Measurements from ENCODE around the gene SORCS2. TPM values are rescaled to one million over a fixed set of nuclear protein-coding genes. Genes with fewer than 3 reads are reported as not detected.

The SORCS2 gene
- total RNA-seq, 5 donors from 2014 or later (not counting 1 experiment from before 2014, with no cell fraction given), result 0.22 TPM; not detected in 4

DNA sequence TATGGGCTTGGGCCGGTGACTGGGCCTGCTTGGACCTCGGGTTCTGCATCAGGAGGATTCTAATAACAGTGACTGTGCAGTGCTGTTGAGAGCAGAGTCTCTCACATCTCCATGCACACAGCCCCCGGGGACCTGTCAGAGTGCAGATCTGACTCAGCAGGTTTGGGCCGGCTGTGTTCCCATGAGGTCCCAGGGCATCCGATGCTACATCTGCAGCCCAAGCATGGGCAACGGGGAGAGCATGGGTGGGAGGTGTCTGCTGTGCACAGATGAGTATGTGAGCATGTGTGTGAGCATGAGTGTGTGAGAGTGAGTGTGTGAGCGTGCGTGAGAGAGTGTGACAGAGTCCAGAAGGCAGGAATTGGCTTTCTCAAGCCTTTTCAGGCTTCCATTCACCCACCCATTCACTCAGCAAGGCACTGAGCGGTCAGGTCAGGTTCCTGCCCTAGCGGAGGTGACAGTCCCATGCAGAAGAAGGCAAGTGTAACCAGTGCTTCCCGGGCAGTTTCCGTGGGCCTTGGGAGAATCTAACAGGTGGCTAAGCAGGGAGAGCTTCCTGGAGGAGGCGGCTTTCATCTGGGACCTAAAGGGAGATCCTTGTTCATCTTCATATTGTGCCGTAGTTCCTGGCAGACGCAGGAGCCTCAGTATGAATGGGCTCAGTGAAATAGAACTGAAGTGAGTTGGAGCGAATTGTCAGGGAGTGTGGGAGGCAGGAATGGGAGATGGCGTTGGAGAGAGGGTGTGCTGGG is 62.6 kb downstream of the SORCS2 start:
- Mint-ChIP-seq H3K36me3 (no peaks in the 10 kb centered on the region), H3K4me3 (no peak overlapping the region), H3K9me3 (no peaks in the 10 kb centered on the region), H3K27ac (no peak overlapping the region), H3K27me3 (peaks cover 12 to 19% of the 10 kb centered on the region in 2 donors), H3K4me1 (no peaks in the 10 kb centered on the region)
- ChIA-PET CTCF (no interaction called here), POLR2A (no interaction called here)
- 86% methylated on average over 13 of the region's 17 CpGs for WGBS (ENCODE audit: insufficient coverage)
- Histone ChIP-seq H3K27ac (ENCODE audit: low read length) (no peak overlapping the region), H3K9me3 (no peaks in the 10 kb centered on the region), H3K36me3 (ENCODE audit: control insufficient read depth in 2 of 2, extremely low read depth in 1 of 2, insufficient read depth in 1 of 2, low read length in 1 of 2) (no peaks in the 10 kb centered on the region), H3K27me3 (replicated peaks in 1 of 2; ENCODE audit: control insufficient read depth in 2 of 2, extremely low read depth in 1 of 2, insufficient read depth in 2 of 2, low read length in 1 of 2) (peaks cover 0 to 35% of the 10 kb centered on the region in 2 experiments), H3K4me3 (ENCODE audit: control insufficient read depth in 1 of 2, extremely low read depth in 1 of 2, low read length in 1 of 2) (no peak overlapping the region), H3K4me1 (ENCODE audit: control insufficient read depth in 1 of 2, extremely low read depth in 1 of 2, insufficient read depth in 2 of 2, low read length in 2 of 2) (no peaks in the 10 kb centered on the region)
- ATAC-seq (replicated peaks in 1 of 4) (no peak), DNase-seq (no peak)

DNA sequence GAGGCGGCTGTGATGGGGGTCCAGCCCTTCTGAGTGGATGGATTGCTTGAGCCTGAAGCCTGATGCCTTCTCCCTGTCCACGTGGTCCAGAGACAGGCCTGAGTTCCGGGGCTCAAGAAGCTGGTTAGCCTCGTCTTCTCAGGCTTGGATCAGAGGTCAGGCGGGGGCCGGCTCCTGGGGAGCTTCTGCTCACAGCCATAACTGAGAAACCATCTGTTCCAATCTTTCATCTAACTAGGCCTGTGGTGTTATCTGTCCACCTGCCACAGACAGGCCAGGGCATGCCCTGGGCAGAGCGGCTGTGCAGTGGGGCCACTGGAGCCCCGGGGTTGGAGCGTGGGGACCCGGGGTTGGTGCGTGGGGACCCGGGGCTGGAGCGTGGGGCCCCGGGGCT is 63.1 kb downstream of the SORCS2 start:
- DNase-seq (no peak), ATAC-seq (replicated peaks in 1 of 4) (no peak)
- Histone ChIP-seq H3K36me3 (ENCODE audit: control insufficient read depth in 2 of 2, extremely low read depth in 1 of 2, insufficient read depth in 1 of 2, low read length in 1 of 2) (no peaks in the 10 kb centered on the region), H3K4me3 (ENCODE audit: control insufficient read depth in 1 of 2, extremely low read depth in 1 of 2, low read length in 1 of 2) (no peak overlapping the region), H3K4me1 (ENCODE audit: control insufficient read depth in 1 of 2, extremely low read depth in 1 of 2, insufficient read depth in 2 of 2, low read length in 2 of 2) (no peaks in the 10 kb centered on the region), H3K9me3 (no peaks in the 10 kb centered on the region), H3K27ac (ENCODE audit: low read length) (no peak overlapping the region), H3K27me3 (replicated peaks in 1 of 2; ENCODE audit: control insufficient read depth in 2 of 2, extremely low read depth in 1 of 2, insufficient read depth in 2 of 2, low read length in 1 of 2) (peaks cover 0 to 38% of the 10 kb centered on the region in 2 experiments)
- ChIA-PET POLR2A (no interaction called here), CTCF (no interaction called here)
- H3K4me1 Mint-ChIP-seq, result no peaks in the 10 kb centered on the region
- no peaks in the 10 kb centered on the region for H3K9me3 Mint-ChIP-seq
- 81% methylated on average over 14 of the region's 14 CpGs for WGBS (ENCODE audit: insufficient coverage)
- H3K36me3 Mint-ChIP-seq, result no peaks in the 10 kb centered on the region
- no peak overlapping the region for H3K27ac Mint-ChIP-seq
- peaks cover 12 to 18% of the 10 kb centered on the region in 2 donors for H3K27me3 Mint-ChIP-seq
- H3K4me3 Mint-ChIP-seq, result no peak overlapping the region

DNA sequence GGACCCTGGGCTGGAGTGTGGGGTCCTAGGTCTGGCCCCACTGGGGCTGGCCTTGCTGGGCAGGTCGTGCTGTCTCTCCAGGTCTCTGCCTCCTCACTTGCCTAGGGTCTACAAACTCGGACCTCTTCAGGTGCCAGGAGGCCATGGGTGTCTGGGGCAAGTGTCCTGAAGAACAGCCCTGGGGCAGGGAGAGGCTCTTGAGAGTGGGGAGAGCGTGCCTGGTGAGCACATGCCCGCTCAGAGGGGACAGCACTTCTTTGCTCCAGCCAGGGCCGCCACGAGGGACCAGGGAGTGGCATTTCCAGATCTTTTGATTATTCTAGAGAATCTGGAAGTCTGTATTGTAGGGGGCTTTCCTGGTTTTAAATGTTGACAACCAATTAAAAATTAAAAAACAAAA is 63.7 kb downstream of the SORCS2 start:
- no CpG with 5 or more reads among the region's 6 CpGs for WGBS (ENCODE audit: insufficient coverage)
- Mint-ChIP-seq H3K36me3 (no peaks in the 10 kb centered on the region), H3K9me3 (no peaks in the 10 kb centered on the region), H3K4me3 (no peak overlapping the region), H3K27ac (no peak overlapping the region), H3K27me3 (peaks cover 11 to 15% of the 10 kb centered on the region in 2 donors), H3K4me1 (no peaks in the 10 kb centered on the region)
- no peak for ATAC-seq (replicated peaks in 1 of 4)
- ChIA-PET CTCF (no interaction called here), POLR2A (no interaction called here)
- no peaks in the 10 kb centered on the region for H3K4me1 ChIP-seq (ENCODE audit: control insufficient read depth in 1 of 2, extremely low read depth in 1 of 2, insufficient read depth in 2 of 2, low read length in 2 of 2)
- DNase-seq, result no peak
- no peaks in the 10 kb centered on the region for H3K9me3 ChIP-seq
- no peak overlapping the region for H3K4me3 ChIP-seq (ENCODE audit: control insufficient read depth in 1 of 2, extremely low read depth in 1 of 2, low read length in 1 of 2)
- no peak overlapping the region for H3K27ac ChIP-seq (ENCODE audit: low read length)
- H3K27me3 ChIP-seq (replicated peaks in 1 of 2; ENCODE audit: control insufficient read depth in 2 of 2, extremely low read depth in 1 of 2, insufficient read depth in 2 of 2, low read length in 1 of 2), result peaks cover 0 to 38% of the 10 kb centered on the region in 2 experiments
- no peaks in the 10 kb centered on the region for H3K36me3 ChIP-seq (ENCODE audit: control insufficient read depth in 2 of 2, extremely low read depth in 1 of 2, insufficient read depth in 1 of 2, low read length in 1 of 2)

DNA sequence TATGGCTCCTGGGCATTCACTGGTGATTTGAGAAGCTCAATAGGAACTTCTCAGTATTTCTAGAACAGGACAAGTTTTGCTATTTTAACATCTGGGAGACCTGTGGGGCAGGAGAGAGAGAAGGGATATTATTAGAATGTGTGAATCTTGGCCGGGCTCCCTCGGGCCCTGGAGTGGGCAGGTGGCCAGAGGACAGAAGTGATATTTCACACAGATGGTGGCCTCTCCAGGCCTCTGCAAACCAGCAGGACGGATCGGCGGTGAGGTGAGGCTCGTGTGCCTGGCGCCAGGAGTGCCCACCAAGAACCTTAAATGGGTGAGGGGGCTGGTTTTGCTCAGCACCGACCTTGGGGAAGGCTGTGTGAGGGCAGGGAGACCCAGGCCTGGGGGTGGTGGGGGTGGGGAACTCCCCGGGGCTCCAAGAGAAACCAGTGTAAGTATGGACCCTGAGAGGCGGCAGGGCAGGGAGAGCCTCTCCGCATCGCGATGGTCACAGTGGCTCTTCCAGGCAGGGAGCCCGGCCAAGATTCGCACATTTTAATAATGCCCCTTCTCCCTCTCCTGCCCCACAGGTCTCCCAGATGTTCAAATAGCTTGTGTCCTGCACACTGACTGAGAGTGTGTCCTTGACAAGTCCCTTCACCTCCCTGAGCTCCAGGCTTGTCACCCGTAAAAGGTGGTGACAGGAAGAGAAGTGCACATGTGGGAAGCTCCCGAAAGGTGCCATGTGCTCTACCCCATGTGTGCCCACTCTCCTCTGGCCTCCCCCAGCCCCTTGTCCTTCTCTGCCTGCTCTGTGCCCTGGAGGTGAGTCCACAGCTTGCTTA is 64.9 kb downstream of the SORCS2 start:
- H3K4me1 ChIP-seq (ENCODE audit: control insufficient read depth in 1 of 2, extremely low read depth in 1 of 2, insufficient read depth in 2 of 2, low read length in 2 of 2), result no peaks in the 10 kb centered on the region
- ChIA-PET POLR2A (no interaction called here), CTCF (no interaction called here)
- H3K27ac Mint-ChIP-seq, result no peak overlapping the region
- H3K4me3 ChIP-seq (ENCODE audit: control insufficient read depth in 1 of 2, extremely low read depth in 1 of 2, low read length in 1 of 2), result no peak overlapping the region
- no peak for ATAC-seq (replicated peaks in 1 of 4)
- peaks cover 10 to 11% of the 10 kb centered on the region in 2 donors for H3K27me3 Mint-ChIP-seq
- H3K27ac ChIP-seq (ENCODE audit: low read length), result no peak overlapping the region
- no peaks in the 10 kb centered on the region for H3K9me3 Mint-ChIP-seq
- H3K9me3 ChIP-seq, result no peaks in the 10 kb centered on the region
- H3K36me3 Mint-ChIP-seq, result no peaks in the 10 kb centered on the region
- H3K36me3 ChIP-seq (ENCODE audit: control insufficient read depth in 2 of 2, extremely low read depth in 1 of 2, insufficient read depth in 1 of 2, low read length in 1 of 2), result no peaks in the 10 kb centered on the region
- no peak for DNase-seq
- WGBS (ENCODE audit: insufficient coverage), result 75% methylated on average over 10 of the region's 17 CpGs
- H3K4me3 Mint-ChIP-seq, result no peak overlapping the region
- H3K27me3 ChIP-seq (replicated peaks in 1 of 2; ENCODE audit: control insufficient read depth in 2 of 2, extremely low read depth in 1 of 2, insufficient read depth in 2 of 2, low read length in 1 of 2), result peaks cover 0 to 29% of the 10 kb centered on the region in 2 experiments
- H3K4me1 Mint-ChIP-seq, result no peaks in the 10 kb centered on the region

DNA sequence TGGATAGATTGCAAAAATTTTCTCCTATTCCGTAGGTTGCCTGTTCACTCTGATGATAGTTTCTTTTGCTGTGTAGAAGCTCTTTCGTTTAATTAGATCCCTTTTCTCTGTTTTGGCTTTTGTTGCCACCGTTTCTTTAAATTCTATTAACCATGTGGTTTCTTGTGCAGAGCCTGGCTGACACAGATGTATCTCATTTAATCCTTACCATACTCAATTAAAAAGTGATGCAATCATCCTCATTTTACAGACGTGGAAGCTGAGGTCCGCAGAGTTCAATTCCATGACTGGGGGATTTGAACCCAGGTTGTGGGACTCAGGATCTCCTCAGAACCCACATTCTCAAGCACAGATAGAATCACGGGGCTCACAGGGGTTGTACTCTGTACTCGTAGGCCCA is 66.7 kb downstream of the SORCS2 start:
- no peak for ATAC-seq (replicated peaks in 1 of 4)

DNA sequence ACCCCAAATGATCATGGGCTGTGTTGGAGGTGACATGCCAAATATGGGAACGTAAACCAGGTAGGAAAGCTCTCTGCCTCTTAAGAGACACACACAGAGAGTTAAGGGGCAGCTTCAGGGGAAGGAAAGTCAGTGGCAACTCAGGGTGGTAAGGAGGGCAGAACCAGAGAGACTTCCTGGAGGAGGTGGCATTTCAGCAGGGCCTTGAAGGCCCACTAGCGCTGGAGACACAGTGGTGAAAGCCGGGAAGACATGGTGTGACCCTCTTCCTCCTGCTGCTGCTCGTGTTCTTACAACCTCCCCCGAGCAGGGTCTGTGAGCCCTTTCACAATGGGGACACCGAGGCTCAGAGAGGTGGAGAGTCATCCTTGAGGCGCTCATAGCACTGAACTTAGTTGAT is 68.2 kb downstream of the SORCS2 start:
- ChIA-PET CTCF (no interaction called here), POLR2A (no interaction called here)
- Histone ChIP-seq H3K27ac (ENCODE audit: low read length) (no peak overlapping the region), H3K36me3 (ENCODE audit: control insufficient read depth in 2 of 2, extremely low read depth in 1 of 2, insufficient read depth in 1 of 2, low read length in 1 of 2) (no peaks in the 10 kb centered on the region), H3K27me3 (replicated peaks in 1 of 2; ENCODE audit: control insufficient read depth in 2 of 2, extremely low read depth in 1 of 2, insufficient read depth in 2 of 2, low read length in 1 of 2) (peaks cover 0 to 26% of the 10 kb centered on the region in 2 experiments), H3K4me1 (ENCODE audit: control insufficient read depth in 1 of 2, extremely low read depth in 1 of 2, insufficient read depth in 2 of 2, low read length in 2 of 2) (no peaks in the 10 kb centered on the region), H3K9me3 (no peaks in the 10 kb centered on the region), H3K4me3 (ENCODE audit: control insufficient read depth in 1 of 2, extremely low read depth in 1 of 2, low read length in 1 of 2) (no peak overlapping the region)
- no peak for DNase-seq
- no peaks in the 10 kb centered on the region for H3K36me3 Mint-ChIP-seq
- no peak for ATAC-seq (replicated peaks in 1 of 4)
- no peaks in the 10 kb centered on the region for H3K9me3 Mint-ChIP-seq
- no peak overlapping the region for H3K4me3 Mint-ChIP-seq
- no peaks in the 10 kb centered on the region for H3K4me1 Mint-ChIP-seq
- H3K27ac Mint-ChIP-seq, result no peak overlapping the region
- WGBS (ENCODE audit: insufficient coverage), result 77% methylated on average over 5 of the region's 7 CpGs
- peaks cover 7 to 10% of the 10 kb centered on the region in 2 donors for H3K27me3 Mint-ChIP-seq

More for the DNA sequence above, 66.7 kb downstream of the SORCS2 start:
- 80% methylated on average over 1 of the region's 7 CpGs for WGBS (ENCODE audit: insufficient coverage)
- Histone ChIP-seq H3K36me3 (ENCODE audit: control insufficient read depth in 2 of 2, extremely low read depth in 1 of 2, insufficient read depth in 1 of 2, low read length in 1 of 2) (no peaks in the 10 kb centered on the region), H3K9me3 (no peaks in the 10 kb centered on the region), H3K4me1 (ENCODE audit: control insufficient read depth in 1 of 2, extremely low read depth in 1 of 2, insufficient read depth in 2 of 2, low read length in 2 of 2) (no peaks in the 10 kb centered on the region), H3K27ac (ENCODE audit: low read length) (no peak overlapping the region), H3K4me3 (ENCODE audit: control insufficient read depth in 1 of 2, extremely low read depth in 1 of 2, low read length in 1 of 2) (no peak overlapping the region), H3K27me3 (replicated peaks in 1 of 2; ENCODE audit: control insufficient read depth in 2 of 2, extremely low read depth in 1 of 2, insufficient read depth in 2 of 2, low read length in 1 of 2) (peaks cover 0 to 22% of the 10 kb centered on the region in 2 experiments)
- H3K27me3 Mint-ChIP-seq, result peaks cover 7 to 12% of the 10 kb centered on the region in 2 donors
- H3K36me3 Mint-ChIP-seq, result no peaks in the 10 kb centered on the region
- H3K4me3 Mint-ChIP-seq, result no peak overlapping the region
- POLR2A ChIA-PET, result no interaction called here
- H3K27ac Mint-ChIP-seq, result no peak overlapping the region
- H3K9me3 Mint-ChIP-seq, result no peaks in the 10 kb centered on the region
- CTCF ChIA-PET, result no interaction called here
- H3K4me1 Mint-ChIP-seq, result no peaks in the 10 kb centered on the region
- no peak for DNase-seq
